Osteoblast (primary cell): ENCODE data around the gene CD302. TPM values are rescaled to one million over a fixed set of nuclear protein-coding genes. Genes with fewer than 3 reads are reported as not detected.

Experiments used
- DNase-seq: peaks from one replicate; pipeline ENCODE4 v3.0.0; 2011; ENCODE audit warnings: low spot score, mixed read lengths; ENCODE audit not compliant: insufficient read length; ENCODE audit errors: missing footprints
- H2AFZ ChIP-seq: 2 replicates; pipeline ENCODE4 v1.6.0; 2011; ENCODE audit warnings: mild to moderate bottlenecking, low read length
- H3K27ac ChIP-seq: 2 replicates; pipeline ENCODE4 v1.5.1; 2011; ENCODE audit warnings: mild to moderate bottlenecking, low read depth, low read length, moderate library complexity
- H3K27me3 ChIP-seq: 2 replicates; pipeline ENCODE4 v1.6.0; 2012; ENCODE audit warnings: mild to moderate bottlenecking, control low read depth, inconsistent platforms, low read length, moderate library complexity; ENCODE audit not compliant: insufficient read depth
- H3K36me3 ChIP-seq: 2 replicates; pipeline ENCODE4 v1.5.1; 2011; ENCODE audit warnings: mild to moderate bottlenecking, low read length, control low read depth, moderate library complexity; ENCODE audit not compliant: insufficient read depth
- H3K4me1 ChIP-seq: 2 replicates; pipeline ENCODE4 v1.5.1; 2011; ENCODE audit warnings: mild to moderate bottlenecking, low read length, control low read depth, moderate library complexity; ENCODE audit not compliant: insufficient read depth
- H3K4me2 ChIP-seq: 2 replicates; pipeline ENCODE4 v1.6.0; 2011; ENCODE audit warnings: mild to moderate bottlenecking, low read length; ENCODE audit not compliant: insufficient read depth
- H3K4me3 ChIP-seq: fragments of 200-600 bp; sonication (generic); 3 replicates; pipeline ENCODE4 v1.5.1; 2012; ENCODE audit warnings: mild to moderate bottlenecking, low read length, inconsistent platforms; ENCODE audit not compliant: insufficient read depth
- H3K79me2 ChIP-seq: 2 replicates; pipeline ENCODE4 v1.6.0; 2012; ENCODE audit warnings: mild to moderate bottlenecking, low read length, control low read depth, inconsistent platforms; ENCODE audit not compliant: insufficient read depth
- H3K9me3 ChIP-seq: 2 replicates; pipeline ENCODE4 v1.5.1; 2011; ENCODE audit warnings: low read depth, low read length, control low read depth
- H4K20me1 ChIP-seq: 2 replicates; pipeline ENCODE4 v1.6.0; 2012; ENCODE audit warnings: mild to moderate bottlenecking, low read length, control low read depth; ENCODE audit not compliant: insufficient read depth
- total RNA-seq: library from RNA; depleted of rRNA; stranded (reverse); fragments of >200 nt; gene quantifications from 2 replicates; pipeline ENCODE4 v1.2.3, GENCODE V29; 2012
- TF ChIP-seq, protein P1 (sequence below): IDR thresholded peaks from 2 replicates; pipeline ENCODE4 v1.5.1; 2011; ENCODE audit warnings: mild to moderate bottlenecking, low read depth, low read length, moderate library complexity; ENCODE audit errors: extremely low read depth

The CD302 gene
- total RNA-seq, 1 donor = 14.5 TPM

- Histone ChIP-seq H3K27me3 (no peaks in the 10 kb centered on the region), H3K4me3 (no peak overlapping the region), H3K9me3 (no peaks in the 10 kb centered on the region), H3K36me3 (no peaks in the 10 kb centered on the region), H2AFZ (no peak overlapping the region), H3K4me2 (no peak overlapping the region), H3K79me2 (peaks cover 2% of the 10 kb centered on the region), H3K27ac (no peak overlapping the region), H3K4me1 (peaks cover 18% of the 10 kb centered on the region), H4K20me1 (no peaks in the 10 kb centered on the region)
- TF ChIP-seq, protein P1, sequence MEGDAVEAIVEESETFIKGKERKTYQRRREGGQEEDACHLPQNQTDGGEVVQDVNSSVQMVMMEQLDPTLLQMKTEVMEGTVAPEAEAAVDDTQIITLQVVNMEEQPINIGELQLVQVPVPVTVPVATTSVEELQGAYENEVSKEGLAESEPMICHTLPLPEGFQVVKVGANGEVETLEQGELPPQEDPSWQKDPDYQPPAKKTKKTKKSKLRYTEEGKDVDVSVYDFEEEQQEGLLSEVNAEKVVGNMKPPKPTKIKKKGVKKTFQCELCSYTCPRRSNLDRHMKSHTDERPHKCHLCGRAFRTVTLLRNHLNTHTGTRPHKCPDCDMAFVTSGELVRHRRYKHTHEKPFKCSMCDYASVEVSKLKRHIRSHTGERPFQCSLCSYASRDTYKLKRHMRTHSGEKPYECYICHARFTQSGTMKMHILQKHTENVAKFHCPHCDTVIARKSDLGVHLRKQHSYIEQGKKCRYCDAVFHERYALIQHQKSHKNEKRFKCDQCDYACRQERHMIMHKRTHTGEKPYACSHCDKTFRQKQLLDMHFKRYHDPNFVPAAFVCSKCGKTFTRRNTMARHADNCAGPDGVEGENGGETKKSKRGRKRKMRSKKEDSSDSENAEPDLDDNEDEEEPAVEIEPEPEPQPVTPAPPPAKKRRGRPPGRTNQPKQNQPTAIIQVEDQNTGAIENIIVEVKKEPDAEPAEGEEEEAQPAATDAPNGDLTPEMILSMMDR = no peak
- no peak for DNase-seq
Observed at GRCh38 chr2:159793326-159793725, 4.7 kb downstream of the CD302 start.

- TF ChIP-seq, protein P1 = no peak
- H3K79me2 ChIP-seq = peaks cover 2% of the 10 kb centered on the region
- H3K27me3 ChIP-seq = no peaks in the 10 kb centered on the region
- no peak overlapping the region for H2AFZ ChIP-seq
- H4K20me1 ChIP-seq = no peaks in the 10 kb centered on the region
- no peak overlapping the region for H3K27ac ChIP-seq
- no peak overlapping the region for H3K4me2 ChIP-seq
- no peak overlapping the region for H3K4me3 ChIP-seq
- peaks cover 18% of the 10 kb centered on the region for H3K4me1 ChIP-seq
- DNase-seq = no peak
- H3K36me3 ChIP-seq = no peaks in the 10 kb centered on the region
- H3K9me3 ChIP-seq = no peaks in the 10 kb centered on the region
Observed at GRCh38 chr2:159792599-159792998, 5.4 kb downstream of the CD302 start.

DNA sequence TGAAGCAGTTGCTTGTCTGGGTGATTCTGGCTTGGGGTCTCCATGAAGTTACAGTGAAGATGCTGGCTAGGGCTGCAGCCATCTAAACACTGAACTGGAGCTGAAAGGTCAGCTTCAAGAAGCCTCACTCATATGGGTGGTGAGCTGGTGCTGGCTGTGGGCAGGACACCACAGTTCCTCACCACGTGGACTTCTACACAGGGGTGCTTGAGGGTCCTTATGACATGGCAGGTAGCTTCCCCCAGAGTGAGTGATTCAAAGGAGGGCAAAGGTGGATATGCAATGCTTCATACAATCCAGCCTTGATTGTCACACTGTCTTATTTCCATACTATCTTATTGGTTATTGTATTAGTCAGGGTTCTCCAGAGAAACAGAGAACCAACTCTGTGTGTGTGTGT, 6.0 kb downstream of the CD302 start:
- TF ChIP-seq, protein P1 = no peak
- Histone ChIP-seq H3K27ac (no peak overlapping the region), H3K4me2 (no peak overlapping the region), H3K36me3 (no peaks in the 10 kb centered on the region), H3K79me2 (peaks cover 2% of the 10 kb centered on the region), H3K27me3 (no peaks in the 10 kb centered on the region), H3K4me3 (no peak overlapping the region), H4K20me1 (no peaks in the 10 kb centered on the region), H2AFZ (no peak overlapping the region), H3K9me3 (no peaks in the 10 kb centered on the region), H3K4me1 (peaks cover 13% of the 10 kb centered on the region)
- no peak for DNase-seq

DNA sequence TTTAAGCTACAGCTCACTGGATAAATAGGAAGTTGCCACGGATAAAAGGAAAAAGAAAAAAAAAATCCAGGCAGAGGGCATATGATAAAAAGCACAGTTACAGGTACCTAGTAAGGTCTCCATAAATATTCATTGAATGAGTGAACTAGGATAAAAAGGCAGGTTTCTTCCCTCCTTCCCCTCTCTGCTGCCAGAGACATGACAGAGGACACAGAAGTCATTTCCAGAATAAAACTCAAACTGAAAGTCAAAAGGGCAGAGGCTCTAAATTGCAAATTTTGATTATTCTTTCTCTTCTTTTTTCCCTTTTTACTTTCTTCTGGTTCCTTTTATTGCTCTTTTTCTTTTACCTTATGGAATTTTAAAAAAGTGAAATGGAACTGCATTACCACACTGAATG, 7.7 kb downstream of the CD302 start:
- TF ChIP-seq, protein P1 = no peak
- Histone ChIP-seq H3K36me3 (no peaks in the 10 kb centered on the region), H3K4me2 (no peak overlapping the region), H3K27me3 (no peaks in the 10 kb centered on the region), H4K20me1 (no peaks in the 10 kb centered on the region), H3K4me3 (no peak overlapping the region), H3K27ac (no peak overlapping the region), H2AFZ (no peak overlapping the region), H3K79me2 (peaks cover 2% of the 10 kb centered on the region), H3K9me3 (no peaks in the 10 kb centered on the region), H3K4me1 (no peaks in the 10 kb centered on the region)
- no peak for DNase-seq
